Measurements from ENCODE around the gene GUCY1A1. TPM values are rescaled to one million over a fixed set of nuclear protein-coding genes. Genes with fewer than 3 reads are reported as not detected.

GUCY1A1 gene
- total RNA-seq, 4 donors from 2014 or later = 2.3 to 14.9 (median 7.8) TPM

DNA sequence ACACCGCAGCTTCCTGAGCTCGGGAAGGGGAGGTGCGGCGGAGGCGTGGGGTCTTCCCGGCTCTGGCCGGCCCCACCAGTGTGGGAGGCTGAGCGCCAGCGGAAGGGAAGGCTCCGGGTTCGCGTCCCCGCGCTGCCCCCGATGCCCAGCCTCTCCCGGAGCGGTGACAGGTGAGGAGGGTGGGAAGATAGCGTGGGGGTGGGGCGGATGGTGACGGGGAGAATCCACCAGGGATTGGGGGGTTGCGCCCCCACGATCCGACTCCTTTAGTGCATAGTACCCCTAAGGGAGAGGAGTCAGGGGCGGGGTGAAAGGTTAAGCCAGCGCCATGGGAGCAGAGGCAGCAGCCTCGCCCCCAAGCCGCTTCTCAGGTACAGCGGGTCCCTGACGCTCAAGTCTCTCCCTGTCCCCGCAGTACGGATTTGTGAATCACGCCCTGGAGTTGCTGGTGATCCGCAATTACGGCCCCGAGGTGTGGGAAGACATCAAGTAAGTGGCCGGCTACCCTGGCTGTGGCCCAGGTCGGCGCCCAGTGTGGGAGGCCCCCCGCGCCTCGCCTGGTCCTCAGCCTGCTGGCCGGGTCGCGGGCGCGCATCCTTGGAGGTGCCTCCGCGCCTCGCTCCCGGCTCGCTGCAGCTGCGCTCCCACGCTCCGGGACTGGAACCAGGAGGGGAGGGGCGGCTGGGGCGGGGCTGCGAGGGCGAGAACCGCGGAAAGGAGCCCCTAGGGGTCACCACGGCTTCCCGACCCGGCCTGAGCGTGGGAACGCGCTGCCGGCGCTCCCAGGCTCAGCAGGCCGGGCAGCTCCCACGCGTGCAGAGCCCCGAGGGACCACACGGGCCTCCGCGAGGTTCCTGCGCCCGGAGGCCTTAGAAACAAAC is 93.0 kb downstream of the GUCY1A1 start:
- no peaks in the 10 kb centered on the region for H3K36me3 ChIP-seq
- DNase-seq = peak in 2 of 3 donors; percentile 51 to 53
- H3K9me3 ChIP-seq = no peaks in the 10 kb centered on the region
- peaks cover 0 to 7% (median 0%) of the 10 kb centered on the region in 4 donors for H3K4me1 ChIP-seq
- H3K4me3 ChIP-seq = peak overlapping the region; percentile 39 to 65 (median 54)
- TF ChIP-seq POLR2A (IDR thresholded peaks at IDR 0.05) = no peak
- TF ChIP-seq, protein P1, sequence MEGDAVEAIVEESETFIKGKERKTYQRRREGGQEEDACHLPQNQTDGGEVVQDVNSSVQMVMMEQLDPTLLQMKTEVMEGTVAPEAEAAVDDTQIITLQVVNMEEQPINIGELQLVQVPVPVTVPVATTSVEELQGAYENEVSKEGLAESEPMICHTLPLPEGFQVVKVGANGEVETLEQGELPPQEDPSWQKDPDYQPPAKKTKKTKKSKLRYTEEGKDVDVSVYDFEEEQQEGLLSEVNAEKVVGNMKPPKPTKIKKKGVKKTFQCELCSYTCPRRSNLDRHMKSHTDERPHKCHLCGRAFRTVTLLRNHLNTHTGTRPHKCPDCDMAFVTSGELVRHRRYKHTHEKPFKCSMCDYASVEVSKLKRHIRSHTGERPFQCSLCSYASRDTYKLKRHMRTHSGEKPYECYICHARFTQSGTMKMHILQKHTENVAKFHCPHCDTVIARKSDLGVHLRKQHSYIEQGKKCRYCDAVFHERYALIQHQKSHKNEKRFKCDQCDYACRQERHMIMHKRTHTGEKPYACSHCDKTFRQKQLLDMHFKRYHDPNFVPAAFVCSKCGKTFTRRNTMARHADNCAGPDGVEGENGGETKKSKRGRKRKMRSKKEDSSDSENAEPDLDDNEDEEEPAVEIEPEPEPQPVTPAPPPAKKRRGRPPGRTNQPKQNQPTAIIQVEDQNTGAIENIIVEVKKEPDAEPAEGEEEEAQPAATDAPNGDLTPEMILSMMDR (IDR thresholded peaks at IDR 0.05) = no peak
- H3K27ac ChIP-seq = peak overlapping the region; percentile 58 to 89 (median 74)
- no peaks in the 10 kb centered on the region for H3K27me3 ChIP-seq

DNA sequence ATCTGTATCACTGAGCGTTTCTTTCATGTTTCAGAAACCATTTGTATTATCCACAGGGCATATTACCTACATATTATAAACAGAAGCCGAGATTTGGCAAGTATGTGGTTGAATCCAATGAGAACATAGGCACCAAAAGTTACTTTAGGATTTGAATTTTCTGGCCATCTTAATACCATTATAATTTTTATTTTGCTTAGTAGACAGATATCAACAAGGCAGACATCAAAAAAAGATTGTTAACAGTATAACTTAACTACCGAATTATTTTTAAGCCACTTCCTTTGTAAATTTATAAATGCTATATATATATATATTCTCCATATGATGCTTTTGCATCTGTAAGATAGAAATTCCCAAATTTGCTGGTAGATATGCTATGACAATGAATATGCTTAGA is 94.4 kb downstream of the GUCY1A1 start:
- no peak for TF ChIP-seq POLR2A (IDR thresholded peaks at IDR 0.05)
- TF ChIP-seq, protein P1 (IDR thresholded peaks at IDR 0.05) = no peak
- Histone ChIP-seq H3K4me1 (peaks cover 0 to 7% (median 0%) of the 10 kb centered on the region in 4 donors), H3K4me3 (no peak overlapping the region), H3K27me3 (no peaks in the 10 kb centered on the region), H3K27ac (no peak overlapping the region), H3K36me3 (no peaks in the 10 kb centered on the region), H3K9me3 (no peaks in the 10 kb centered on the region)
- no peak for DNase-seq

DNA sequence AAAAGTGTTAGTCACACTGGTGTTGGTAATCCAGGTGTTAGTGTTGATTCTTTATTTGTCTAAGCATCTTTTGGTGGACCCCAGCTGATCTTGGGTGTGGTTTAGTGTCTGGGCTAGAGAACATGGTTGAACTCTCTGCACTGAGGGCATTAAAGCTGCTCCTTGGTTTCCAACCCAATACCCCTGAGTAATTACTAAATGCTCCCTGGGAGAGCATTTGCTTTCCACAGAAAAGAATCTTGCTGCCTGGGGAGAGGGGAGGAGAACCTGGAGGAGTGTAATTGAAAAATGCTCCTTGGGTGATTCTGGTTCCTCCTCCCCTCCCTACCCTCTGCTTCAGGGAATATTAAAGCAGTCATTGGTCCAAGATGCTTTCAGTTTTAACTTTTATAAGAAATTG is 95.3 kb downstream of the GUCY1A1 start:
- DNase-seq = no peak
- TF ChIP-seq, protein P1 (IDR thresholded peaks at IDR 0.05) = no peak
- no peak for TF ChIP-seq POLR2A (IDR thresholded peaks at IDR 0.05)
- H3K27ac ChIP-seq = no peak overlapping the region

DNA sequence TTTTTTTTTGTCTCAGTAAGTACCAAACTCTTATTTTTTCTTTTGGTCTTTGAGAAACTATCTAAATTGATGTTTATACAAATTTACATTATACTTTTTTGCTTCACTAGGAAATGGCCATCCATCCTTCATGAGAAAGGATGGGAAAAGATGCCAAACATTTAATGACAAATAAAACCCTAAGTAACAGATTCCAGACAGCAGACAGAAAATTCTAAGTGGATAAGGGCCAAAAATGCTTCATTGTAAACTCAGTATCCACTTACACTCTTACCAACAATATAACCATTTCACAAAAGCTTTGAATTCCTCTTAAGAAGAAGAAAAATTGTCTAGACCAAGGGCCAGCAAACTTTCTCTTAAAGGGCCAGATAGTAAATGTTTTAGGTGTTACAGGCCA is 95.7 kb downstream of the GUCY1A1 start:
- no peaks in the 10 kb centered on the region for H3K36me3 ChIP-seq
- no peak overlapping the region for H3K4me3 ChIP-seq
- no peak for DNase-seq
- no peaks in the 10 kb centered on the region for H3K27me3 ChIP-seq
- no peaks in the 10 kb centered on the region for H3K9me3 ChIP-seq
- no peak for TF ChIP-seq POLR2A (IDR thresholded peaks at IDR 0.05)
- TF ChIP-seq, protein P1 (IDR thresholded peaks at IDR 0.05) = no peak
- H3K4me1 ChIP-seq = peaks cover 0 to 7% (median 0%) of the 10 kb centered on the region in 4 donors
- no peak overlapping the region for H3K27ac ChIP-seq

More for the DNA sequence above, 95.3 kb downstream of the GUCY1A1 start:
- Histone ChIP-seq H3K27me3 (no peaks in the 10 kb centered on the region), H3K4me3 (no peak overlapping the region), H3K4me1 (peaks cover 0 to 7% (median 0%) of the 10 kb centered on the region in 4 donors), H3K36me3 (no peaks in the 10 kb centered on the region), H3K9me3 (no peaks in the 10 kb centered on the region)

DNA sequence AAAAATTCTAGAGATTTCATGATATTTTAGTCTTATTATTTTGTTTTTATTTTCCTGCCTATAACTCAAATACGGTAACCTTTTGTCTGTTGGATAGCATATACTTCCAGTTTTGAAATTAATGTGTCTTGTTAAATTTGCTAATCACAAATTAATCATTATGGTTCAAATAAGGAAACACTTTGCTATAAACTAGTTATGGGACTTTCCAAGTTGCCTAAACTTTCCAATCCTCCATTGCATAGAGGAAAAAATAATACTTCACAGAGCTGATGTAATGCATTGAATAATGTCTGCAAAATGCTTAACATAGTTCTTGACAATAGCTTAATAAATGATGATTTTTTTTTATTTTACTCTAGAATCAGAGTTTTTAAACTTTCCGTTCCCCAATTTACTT is 96.9 kb downstream of the GUCY1A1 start:
- TF ChIP-seq, protein P1 (IDR thresholded peaks at IDR 0.05) = no peak
- TF ChIP-seq POLR2A (IDR thresholded peaks at IDR 0.05) = no peak
- no peaks in the 10 kb centered on the region for H3K27me3 ChIP-seq
- H3K4me1 ChIP-seq = peaks cover 0 to 7% (median 0%) of the 10 kb centered on the region in 4 donors
- H3K4me3 ChIP-seq = no peak overlapping the region
- H3K27ac ChIP-seq = no peak overlapping the region
- DNase-seq = no peak
- no peaks in the 10 kb centered on the region for H3K36me3 ChIP-seq
- no peaks in the 10 kb centered on the region for H3K9me3 ChIP-seq
